Ureter (tissue), 1 donor: ENCODE results near the gene TK2. TPM values are rescaled to one million over a fixed set of nuclear protein-coding genes. Genes with fewer than 3 reads are reported as not detected.

Source experiments
- DNase-seq: peaks from one replicate; pipeline ENCODE4 v3.0.0-alpha.2; 2020; ENCODE audit warnings: low spot score
- total RNA-seq: library from RNA; stranded (reverse); gene quantifications from one replicate; pipeline ENCODE4 v1.2.4, GENCODE V29; 2023
- donor health status: DM: yes; HTN: yes; CAD: no.

Gene TK2
- total RNA-seq, 1 donor from 2014 or later: 37.9 TPM

DNA sequence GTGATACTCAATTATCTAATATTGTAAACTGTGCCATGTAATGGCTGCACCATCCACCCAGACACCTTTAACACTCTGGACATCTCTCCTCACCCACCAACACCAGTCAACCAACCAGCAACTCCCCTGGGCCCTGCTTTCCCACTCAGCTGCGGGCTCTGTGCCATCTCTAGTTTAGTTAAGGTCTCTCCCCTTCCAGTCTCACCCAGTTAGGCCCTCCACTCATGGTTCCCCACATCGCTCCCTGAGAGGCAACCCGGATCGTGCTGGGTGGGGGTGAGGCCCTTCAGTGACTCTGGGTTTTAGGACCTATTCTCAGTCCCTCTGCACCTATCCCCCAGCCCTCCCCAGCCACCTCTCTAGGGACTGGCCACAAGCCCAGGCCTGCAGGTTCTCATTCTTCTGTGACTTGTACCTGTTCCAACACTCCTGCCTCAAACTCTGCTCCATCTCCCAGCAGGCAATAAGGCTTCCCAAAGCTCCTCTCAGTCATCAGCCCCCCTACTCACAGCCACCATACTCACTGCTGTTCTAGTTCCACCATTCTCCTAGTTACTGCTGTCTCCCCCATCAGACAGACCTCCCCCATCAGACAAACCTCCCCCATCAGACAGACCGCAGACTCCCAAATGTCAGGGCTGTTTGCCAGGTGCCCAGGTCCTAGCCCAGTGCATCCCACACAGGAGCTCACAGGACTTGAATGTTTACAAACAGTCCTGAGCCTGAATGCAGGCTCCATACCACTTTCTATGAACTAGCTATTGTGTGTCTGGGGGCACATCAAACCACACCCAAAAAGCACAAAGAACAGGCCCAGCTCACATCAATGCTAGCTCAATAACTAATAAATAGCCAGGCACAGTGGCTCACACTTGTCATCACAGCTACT lies 2.6 kb downstream of the TK2 start:
- no peak for DNase-seq

DNA sequence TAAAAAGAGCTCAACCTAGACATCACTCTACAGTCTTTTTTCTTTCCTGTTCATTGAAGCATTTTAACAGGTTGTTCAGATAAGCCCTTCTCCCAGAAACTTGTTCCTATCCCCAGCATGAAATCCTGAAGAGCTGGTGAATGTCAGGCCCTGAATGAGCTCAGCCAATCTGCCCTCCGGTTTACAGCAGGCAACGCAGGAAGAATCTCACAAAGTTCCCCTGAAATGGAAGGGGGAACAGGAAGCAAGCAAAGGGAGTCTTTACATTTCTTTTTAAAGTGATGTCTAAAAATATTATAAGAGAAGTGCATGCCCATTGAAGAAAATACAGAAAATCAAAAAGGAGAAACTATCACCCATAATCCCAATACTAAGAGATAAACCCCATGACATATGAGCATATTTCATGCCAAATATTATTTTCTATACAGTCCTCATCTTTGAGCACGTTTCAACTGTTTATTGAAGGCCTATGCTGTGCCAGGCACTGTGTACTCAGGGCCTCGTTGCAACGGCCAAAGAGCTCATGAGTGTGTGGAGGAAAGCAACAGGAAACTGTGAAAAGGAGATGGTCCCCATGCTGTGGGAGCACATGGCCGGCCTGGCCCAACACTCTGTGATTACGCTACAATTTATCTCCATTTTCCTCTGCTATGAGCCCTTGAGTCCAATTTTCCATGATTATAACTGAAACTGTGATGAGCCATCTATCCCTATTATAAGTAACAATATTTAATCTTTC lies 5.7 kb downstream of the TK2 start:
- DNase-seq: no peak

DNA sequence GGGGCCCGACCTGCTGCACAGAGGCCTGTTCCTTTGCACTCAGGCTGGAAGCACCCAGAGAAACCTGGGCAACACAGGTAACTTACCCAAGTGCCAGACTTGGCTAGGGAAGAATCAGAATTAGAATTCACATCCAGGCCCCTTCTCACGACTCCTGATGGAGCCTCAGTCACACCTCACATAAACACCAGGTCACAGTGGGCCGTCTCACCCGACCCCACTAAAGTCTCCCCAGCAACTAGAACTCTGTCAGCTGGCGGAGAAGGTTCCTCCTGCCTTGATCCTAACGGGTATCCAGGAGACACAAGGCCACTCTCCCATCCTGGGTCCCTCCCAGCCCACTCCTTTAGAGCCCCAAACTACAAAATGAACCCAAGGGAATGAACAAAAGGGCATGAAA lies 6.4 kb downstream of the TK2 start:
- DNase-seq: no peak

DNA sequence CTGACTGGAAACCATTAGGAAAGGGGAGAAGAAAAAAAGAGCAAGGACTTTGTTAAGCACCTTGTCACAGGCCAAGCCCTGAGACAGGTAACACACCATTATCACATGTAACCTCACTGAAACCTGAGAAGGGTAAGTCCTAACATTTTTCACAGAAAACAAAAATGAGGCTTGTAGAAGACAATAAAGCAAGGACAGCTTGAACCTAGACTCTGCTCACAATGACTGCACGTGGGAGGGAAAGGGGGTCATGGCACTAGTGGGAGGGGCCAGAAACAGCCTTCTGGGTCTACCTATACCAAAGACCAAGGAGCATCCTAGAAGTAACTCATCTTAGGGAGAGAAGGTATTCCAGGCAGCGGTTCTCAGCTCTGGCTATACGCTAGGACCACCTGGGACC lies 7.5 kb downstream of the TK2 start:
- DNase-seq: no peak

DNA sequence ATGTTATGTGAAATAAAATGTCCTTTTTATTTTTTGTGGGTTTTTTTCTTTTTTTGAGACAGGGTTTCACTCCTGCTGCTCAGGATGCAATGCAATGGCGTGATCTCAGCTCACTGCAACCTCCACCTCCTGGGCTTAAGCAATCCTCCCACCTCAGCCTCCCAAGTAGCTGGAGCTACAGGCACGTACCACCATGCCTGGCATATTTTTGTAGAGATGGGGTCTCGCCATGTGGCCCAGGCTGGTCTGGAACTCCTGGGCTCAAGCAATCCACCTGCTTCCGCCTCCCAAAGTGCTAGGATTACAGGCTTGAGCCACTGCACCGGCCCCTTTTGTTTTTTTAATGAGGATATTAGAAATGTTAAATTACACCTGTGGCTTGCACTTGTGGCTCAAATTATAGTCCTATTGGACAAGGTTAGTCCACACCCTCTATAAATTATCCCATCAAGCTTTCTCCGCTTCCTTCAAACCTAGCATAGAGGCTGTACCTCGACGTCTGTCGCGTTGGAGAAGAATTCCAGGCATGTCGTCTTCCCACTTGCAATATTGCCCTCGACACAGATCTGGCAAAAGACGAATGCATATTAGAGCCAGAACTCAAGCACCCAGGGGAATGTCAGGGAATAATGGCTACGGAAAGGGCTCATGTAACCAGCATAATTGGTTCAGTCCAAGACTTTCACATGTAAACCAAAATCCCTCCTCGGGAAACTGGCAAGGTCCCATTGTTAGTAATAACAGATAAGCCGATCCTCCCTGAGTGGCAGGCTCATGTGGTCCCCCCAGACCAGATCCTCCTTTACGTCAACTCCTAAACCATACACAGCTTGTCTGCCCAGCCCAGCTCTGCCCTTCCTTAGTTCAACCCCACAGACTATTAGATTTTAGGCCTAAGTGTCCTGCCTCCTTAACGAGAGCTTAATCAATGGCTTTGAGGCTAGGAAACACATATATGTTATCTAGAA lies 8.2 kb downstream of the TK2 start:
- no peak for DNase-seq

DNA sequence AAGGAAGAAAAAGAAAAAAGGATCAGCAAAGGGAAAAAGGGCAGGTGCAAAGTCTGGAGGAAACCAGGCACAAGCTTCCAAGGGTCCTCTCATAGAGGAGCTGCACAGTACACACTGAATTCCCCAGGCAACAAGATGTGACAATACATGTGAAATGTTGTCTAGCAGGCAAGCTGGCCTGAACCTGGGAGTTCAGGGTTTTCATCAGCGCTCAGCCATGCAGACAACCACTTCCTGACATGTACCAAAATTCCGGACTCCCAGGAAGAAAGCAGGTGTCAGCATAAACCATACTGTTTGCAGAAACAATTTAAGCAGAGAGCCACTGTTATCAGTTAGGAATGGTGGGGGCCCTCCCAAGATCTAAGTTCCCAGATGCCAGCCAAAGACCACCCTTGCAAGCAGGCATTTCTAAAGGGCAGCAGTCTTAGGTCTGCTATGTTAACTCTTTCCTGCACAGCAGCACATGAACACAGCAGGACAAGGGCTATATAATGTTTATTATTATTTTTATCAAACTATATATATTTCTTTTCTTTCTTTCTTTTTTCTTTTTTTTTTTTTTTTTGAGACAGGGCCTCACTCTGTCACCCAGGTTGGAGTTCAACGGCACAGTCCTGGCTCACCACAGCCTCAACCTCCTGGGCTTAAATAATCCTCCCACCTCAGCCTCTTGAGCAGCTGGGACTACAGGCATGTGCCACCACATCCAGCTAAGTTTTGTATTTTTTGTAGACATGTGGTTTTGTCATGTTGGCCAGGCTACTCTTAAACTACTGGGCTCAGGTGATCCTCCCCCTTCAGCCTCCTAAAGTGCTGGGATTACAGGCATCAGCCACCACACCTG lies 10.1 kb downstream of the TK2 start:
- DNase-seq: no peak

DNA sequence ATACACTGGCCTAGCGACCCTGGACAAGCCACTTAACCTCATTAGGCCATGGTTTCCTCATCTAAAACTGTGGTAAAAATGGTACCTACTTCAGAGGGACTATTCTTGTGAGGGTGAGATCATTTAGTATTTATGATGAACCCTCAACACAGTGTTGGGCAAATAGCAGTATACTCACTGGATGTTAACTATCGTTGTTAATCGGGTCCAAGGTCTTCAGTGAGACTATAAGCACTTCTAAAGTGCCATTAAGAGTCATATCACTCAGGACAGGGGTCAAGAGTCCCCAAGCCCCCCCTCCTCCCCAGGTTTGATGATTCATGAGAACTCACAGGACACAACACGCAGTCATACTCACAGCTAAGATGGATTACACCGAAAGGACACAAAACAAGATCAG lies 11.0 kb downstream of the TK2 start:
- no peak for DNase-seq

DNA sequence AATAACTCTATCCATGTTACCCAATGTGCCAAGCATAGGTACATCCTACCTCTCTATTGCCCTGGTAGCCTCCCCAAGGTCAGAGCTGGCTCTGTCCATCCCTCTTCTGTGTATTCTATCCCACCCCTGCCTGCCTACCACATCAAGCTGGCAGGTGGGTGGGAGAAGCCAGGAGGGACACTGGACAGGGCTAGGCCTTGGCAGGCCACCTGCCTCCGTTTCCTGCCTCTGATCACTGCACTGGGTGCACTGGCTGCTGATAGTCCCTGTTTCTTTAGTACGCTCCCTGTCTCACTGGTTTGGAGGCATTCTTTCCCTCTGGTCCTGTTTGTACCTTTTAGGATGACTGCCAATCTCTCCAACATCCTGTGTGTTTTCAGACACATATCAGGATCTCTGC lies 12.7 kb downstream of the TK2 start:
- no peak for DNase-seq

DNA sequence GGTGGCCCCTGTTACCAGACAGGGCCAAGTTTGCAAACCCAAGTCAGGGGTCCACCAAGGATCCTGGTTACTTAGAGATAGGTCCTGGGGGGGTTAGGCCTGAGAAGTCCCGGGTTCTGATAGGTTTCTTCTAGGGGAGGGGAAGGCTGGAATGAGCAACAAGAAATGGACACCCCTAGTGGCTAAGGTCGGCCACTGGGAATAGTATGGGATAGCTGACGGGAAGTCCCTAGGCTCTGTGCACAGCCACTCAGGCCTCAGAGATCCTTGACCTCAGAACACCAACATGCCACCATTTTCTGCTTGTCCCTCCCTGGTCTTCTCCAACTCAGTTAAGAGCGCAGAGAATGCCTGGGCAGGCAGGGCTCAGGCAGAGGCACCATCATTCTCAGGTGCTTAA lies 13.4 kb downstream of the TK2 start:
- no peak for DNase-seq

DNA sequence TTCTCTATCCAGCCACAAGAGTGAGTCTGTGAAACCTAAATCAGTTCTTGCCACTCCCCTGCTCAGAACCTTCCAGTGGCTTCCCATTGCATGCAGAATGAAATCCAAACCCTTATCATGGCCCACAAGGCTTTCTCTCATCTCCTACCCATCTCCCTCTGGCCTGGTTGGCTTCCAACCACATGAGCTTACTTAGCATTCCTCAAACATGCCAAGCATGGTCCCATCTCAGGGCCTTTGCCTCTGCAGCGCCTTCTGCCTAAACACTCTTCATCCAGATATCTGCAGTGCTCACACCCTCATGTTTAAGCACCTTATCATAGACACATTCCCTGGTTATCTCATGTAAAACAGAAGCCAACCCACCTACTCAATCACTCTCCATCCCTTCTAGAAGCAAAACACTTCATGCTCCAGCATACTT lies 15.5 kb downstream of the TK2 start:
- DNase-seq: no peak

DNA sequence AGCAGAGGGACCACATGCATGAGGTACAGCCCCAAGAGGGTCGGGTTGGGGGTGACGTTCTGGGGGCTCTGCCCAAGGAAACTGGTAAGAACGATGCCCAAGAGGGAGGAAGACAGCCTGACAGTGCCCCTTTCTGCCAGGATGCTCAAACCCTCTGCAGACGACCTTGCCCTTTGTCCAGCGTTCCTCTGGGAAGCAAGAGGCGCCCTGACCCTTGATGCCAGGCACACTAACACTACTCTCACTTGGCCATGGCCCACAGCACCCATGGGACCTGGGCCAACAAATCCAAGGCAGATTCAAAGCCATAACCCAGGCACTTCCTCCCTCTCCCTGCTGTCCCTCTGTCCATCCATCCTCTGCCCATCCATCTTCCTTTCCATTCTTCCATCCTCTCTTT lies 20.4 kb downstream of the TK2 start:
- DNase-seq: no peak

DNA sequence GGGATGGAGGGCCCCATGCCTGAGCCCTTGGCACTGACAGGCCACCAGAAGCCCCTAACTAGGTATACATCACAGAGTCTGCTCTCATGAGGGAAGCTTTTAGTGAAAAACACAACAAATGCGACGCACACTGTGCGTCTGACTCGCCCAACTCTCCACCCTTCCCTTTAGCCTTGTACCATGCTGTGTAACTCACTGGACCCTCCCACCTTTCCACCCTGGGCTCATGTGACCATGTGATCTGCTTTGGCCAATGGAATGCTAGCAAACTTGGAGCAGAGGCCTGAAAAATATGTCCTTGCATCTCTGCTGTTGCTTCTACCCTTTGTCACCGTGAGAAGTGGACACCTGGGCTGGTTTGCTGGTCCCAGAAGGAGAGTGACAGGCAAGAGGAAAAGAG lies 21.6 kb downstream of the TK2 start:
- no peak for DNase-seq

DNA sequence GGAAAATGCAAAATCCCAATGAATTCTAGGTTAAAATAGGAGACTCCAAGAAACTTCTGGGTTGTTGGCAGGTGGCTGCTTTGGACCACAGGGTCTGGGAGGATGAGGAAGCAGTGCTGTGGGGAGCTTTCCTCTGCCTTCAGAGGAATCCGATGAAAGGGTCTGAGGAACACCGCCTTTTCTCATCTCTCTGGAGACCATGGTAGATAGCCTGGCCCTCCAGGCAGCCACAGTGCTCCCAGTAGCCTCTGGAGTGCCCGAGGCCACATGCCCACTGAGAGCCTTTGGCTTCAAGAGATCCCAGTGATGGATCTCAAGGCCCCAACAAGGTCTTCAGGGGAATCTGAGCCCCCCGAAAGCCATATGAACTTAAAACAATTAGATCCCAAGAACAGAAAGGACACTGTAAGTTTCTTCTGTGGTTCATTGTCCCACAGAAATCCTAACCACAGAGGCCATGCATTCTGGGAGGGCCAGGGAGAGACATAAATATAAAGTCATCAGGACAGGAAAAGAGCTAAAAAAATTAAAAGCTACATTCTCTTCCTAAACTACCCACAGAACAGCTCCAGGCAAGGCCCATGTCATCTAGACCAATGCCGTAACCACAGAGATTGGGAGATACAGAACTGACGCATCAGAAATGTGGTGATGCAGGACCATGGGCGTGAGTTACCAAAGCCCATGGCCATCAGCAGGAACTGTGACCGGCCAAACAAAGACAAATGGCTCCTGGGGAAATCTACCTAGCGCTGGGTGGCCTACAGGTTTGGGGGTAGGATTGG lies 24.3 kb downstream of the TK2 start:
- DNase-seq: no peak

DNA sequence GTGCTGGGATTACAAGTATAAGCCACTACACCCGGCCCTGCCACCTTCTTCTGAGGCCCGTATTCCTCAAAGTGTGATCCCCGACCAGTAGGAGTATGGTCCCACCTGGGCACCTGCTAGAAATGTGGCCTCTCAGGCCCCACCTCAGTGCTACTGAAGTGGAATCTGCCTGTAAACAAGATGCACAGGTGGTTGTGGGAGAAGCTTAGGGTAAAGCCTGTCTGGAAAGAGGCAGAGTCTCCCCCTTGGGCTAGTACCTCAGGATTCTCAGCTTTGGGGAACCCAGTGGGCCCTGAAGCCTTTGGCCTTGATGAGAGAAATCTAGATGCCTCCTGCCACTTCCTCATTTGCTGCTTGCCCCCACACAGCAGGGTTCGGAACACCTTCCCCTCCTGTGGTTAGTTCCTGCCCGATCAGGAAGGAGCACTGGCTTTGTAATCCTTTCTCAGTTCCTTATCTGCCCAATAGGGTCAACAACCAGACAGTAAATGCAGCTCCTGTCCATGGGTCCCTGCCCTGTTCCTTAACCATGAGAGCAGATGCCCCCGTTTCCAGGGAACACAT lies 25.2 kb downstream of the TK2 start:
- no peak for DNase-seq

DNA sequence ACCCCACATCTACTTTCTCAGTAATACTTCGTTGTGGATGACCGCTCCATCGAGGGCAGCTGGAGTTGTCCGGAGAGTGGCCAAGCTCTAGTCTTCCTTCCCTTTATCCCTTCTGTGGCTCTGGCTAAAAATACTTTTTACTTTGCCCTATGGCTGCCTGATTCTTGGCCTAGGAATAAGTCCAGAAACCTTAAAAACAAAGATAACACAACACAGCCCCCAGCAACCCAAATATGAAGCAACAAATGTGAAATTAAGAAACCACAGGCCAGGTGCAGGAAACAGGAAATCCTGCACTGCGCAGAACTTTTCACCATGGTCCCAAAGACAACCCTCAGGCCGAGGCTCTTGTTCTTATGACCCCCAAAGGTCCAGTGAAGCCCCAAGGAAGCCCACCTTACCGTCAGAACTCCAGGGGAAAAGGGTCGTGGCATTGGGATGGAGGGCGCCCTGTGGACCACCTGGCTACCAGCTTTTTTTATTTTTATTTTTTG lies 26.0 kb downstream of the TK2 start:
- no peak for DNase-seq

DNA sequence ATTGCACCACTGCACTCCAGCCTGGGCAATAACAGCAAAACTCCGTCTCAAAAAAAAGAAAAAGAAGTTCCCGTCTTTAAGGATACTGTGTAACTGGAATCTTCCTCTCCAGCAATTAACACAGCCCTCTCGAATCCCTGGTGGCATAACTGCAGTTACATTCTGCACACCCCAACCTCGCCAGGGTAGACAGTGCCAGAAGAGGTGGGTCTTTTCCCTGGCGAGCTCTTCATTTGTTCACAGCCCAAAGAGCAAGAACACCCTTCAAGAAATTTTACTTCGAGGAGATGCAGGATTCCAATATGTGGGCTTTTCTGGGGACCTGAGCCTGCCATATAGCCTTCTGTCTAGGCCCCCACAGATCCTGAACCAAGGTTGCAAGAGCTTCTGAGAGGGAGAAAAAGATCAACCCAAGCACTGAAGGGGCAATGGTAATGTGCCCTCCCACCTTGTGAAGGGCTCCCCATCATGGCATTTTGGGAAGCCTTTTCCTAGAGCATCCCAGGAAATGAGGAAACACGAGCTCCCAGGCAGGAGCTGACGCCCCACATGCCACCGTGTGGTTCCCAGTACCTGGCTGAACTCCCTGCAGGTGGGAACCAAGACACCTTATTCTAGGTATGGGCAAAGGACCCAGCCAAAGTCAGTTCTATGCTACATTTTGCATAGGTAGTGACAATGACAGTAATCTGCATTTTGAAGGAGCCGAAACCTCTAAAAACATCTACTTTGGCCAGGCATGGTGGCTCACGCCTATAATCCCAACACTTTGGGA lies 26.9 kb downstream of the TK2 start:
- no peak for DNase-seq

DNA sequence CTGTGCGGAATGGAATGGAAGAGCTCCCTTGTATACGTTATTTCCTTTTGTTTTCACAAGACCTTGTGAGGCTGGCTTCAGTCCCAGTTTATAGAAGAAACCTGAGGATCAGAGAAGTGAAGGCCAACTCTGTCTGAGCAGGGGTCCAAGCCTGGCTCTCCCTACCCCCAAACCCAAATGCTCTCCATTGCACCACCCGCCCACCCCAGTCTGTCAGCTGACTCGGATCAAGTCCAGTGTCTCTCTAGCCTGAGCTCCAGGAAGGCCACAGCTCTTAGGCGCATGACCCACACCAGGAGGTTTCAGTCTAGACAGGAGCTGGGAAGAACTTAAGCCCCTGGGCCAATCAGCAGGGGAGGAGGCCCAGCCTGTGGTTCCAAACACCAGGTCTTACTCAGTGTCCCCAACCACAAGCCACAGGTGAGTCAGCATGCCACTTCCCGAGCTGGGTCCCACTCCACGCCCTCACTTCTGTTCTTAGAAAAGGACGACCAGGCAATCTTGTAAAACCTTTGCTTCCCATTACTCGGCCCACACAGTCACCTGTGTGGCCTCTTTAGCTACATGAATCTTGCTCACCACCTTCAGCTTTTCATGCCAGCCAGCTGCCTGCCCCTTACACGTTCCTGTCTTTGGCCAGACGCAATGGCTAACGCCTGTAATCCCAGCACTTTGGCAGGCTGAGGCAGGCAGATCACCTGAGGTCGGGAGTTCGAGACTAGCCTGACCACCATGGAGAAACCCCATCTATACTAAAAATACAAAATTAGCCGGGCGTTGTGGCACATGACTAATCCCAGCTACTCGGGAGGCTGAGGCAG lies 27.8 kb downstream of the TK2 start:
- DNase-seq: peak; percentile 72

DNA sequence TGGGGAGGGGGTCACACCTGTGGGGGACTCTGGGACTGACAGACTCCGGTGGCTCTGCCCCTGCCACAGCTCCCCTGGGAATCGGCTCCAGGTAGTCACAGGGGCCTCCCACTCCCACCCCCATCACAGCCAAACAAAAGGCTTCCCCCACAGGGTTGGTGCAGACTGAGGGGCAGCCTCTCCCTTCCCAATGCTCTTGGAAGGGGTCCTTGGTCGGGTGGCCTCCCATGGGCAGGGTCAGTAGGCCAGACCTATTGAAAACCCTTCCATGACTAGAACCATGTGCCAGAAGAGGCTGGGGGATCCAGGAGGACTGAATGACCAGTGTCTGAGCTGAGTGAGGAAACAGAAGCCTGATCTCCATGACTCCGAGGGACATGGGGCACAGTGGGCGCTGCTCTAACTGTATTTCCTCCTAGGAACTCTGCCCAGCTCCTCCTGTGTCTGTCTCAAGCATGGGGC lies 28.6 kb downstream of the TK2 start:
- DNase-seq: no peak
